Measurements from ENCODE around the gene TAS1R3.

DNA sequence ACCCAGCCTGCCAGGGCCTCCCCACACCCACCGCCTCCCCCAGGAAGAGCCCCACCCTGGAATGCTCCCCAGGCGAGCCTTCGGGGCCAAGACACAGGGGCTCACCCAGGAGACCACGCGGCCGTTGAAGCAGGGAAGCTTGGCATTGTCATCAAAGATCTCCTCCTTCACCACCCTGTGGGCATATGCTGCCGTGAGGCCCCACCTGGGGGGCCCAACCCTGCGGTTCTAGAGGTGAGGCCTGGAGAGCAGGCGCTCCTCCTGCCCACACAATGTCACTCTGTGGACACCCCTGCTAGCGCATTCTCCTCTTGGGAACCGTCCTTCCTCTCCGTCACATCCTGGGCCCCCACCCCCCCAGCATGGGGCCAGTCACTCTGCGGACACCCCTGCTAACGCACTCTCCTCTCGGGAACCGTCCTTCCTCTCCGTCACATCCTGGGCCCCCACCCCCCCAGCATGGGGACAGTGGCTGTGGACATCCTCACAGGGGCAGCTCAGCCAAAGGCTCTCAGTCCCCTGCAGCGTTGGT lies 11.6 kb downstream of the TAS1R3 start:
- TF ChIP-seq, protein P1, sequence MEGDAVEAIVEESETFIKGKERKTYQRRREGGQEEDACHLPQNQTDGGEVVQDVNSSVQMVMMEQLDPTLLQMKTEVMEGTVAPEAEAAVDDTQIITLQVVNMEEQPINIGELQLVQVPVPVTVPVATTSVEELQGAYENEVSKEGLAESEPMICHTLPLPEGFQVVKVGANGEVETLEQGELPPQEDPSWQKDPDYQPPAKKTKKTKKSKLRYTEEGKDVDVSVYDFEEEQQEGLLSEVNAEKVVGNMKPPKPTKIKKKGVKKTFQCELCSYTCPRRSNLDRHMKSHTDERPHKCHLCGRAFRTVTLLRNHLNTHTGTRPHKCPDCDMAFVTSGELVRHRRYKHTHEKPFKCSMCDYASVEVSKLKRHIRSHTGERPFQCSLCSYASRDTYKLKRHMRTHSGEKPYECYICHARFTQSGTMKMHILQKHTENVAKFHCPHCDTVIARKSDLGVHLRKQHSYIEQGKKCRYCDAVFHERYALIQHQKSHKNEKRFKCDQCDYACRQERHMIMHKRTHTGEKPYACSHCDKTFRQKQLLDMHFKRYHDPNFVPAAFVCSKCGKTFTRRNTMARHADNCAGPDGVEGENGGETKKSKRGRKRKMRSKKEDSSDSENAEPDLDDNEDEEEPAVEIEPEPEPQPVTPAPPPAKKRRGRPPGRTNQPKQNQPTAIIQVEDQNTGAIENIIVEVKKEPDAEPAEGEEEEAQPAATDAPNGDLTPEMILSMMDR (IDR thresholded peaks at IDR 0.05; ENCODE audit: low read length), result no peak
- no peak for TF ChIP-seq EZH2phosphoT487 (IDR thresholded peaks at IDR 0.05; ENCODE audit: low read length)

Data from MM.1S (cell line).